Globus pallidus (tissue), 1 donor: ENCODE data around the gene RHBG.
"Not testable (repeated sequence)": the region's sequence is repeated elsewhere in the genome, so short reads cannot be mapped to it uniquely, and the experiment has no call there.

Experiments
- DNase-seq: peaks from one replicate; pipeline ENCODE4 v3.0.0-alpha.2; 2015; ENCODE audit warnings: low spot score

The RHBG gene

DNA sequence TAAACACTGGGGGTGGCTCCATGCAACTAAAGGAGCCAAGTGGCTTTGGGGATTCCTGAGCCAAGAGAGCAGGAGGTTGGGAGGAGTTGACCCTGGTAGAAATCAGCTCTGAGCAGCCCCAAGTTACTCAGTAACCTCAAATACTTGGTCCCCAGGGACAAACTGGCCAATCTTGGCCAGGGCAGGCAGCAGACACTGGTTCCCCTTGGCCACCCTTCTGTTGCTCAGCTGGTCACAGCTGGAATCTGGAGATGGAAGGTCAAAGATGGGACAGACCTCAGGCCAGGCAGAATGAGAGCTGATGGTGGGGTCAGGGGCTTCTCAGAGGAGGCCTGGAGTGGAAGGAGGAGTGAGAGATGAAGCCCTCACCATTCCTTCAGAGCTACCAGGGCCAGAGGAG, 3.3 kb upstream of the RHBG start:
- DNase-seq: no peak

DNA sequence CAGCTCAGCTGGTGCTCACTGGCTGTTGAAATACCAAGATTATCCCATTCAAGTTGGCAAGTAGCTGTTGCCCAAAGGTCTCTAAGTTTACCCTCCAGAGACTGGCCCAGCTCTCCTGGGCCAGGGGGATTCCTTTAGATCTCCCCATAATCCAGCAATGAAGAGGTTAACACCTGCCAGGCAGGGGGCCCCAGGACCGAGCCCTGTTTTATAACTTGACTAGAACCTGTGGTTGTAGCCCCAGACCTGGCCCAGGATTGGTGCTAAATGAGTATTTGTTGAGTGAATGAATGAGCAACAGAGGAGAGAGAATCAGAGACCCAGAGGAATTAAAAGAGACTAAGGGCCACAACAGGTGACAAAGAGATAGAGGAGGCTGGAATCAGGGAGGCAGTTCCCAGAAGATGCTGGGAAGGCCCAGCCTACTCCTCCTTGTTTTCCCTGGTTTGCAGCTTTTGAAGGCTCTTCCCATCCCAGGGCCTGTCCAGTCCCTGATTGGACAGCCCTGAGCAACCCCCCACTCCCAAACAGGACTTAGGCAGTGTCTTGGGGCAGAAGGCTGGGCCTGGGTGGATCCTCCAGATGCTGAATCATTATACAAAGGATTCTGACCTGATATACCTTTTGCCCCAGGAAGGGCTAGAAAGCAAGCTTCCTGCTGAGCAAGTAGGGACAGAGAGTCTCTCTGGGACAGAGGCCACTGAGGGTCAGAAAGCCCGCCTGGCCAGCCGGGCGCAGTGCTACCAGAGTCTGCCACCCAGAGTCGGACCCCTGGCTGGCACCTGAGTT, 2.4 kb upstream of the RHBG start:
- DNase-seq: no peak

DNA sequence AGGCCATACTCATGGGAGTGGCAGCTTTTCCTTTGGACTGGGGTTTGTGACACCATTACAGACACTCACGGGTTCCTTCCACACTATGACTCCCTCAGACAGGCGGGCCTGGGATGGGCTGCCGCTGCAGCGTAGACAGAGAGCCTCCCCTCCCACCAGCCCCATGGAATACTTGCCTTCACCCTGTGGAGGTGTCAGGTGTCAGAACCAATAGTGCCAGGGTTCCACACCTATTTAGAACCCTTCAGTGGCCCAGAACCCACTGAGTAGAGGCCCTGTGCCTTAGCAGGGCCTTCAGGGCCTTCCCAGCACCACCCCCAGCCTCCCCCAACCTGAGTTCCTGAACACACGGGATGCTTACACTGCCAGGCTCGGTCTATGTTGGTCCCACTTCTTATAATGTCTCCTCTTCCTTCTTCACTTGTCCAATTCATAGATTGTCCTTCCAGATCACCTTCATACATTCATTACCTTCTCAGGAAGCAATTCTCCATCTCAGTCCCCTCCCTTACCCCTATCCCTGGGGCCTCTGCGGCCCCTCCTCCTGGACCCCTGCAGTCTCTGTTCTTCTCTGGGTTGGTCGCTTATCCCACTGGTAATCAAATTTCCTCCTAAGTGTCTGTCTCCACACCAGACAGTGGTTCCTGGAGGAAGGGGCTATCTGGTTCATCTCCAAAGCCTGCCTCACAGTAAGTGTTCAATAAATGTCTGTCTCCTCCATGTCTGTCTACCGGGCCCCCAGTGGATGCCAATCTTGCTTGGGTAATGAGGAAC, 1.4 kb upstream of the RHBG start:
- DNase-seq: no peak

DNA sequence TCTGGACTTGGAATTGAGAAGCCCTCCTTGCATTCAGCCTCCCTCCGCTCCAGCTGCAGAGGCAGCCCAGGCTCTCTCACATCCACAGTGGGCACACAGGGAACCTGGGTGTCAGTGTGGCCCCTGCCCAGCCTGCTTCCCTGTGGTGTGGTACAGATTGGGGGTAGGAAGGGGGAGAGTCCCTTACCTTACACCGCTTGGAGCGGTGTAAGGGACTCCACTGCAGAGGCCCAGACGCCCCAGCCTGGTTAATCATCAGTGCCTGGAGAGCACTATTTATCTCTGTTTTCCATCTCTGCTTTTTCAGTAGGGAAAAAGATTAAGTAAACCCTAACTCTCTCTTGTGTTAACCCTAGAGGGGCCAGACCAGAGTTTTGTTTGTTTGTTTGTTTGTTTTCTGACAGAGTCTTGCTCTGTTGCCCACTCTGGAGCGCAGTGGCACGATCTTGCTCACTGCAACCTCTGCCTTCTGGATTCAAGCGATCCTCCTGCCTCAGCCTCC, 803 bp upstream of the RHBG start:
- DNase-seq: no peak

DNA sequence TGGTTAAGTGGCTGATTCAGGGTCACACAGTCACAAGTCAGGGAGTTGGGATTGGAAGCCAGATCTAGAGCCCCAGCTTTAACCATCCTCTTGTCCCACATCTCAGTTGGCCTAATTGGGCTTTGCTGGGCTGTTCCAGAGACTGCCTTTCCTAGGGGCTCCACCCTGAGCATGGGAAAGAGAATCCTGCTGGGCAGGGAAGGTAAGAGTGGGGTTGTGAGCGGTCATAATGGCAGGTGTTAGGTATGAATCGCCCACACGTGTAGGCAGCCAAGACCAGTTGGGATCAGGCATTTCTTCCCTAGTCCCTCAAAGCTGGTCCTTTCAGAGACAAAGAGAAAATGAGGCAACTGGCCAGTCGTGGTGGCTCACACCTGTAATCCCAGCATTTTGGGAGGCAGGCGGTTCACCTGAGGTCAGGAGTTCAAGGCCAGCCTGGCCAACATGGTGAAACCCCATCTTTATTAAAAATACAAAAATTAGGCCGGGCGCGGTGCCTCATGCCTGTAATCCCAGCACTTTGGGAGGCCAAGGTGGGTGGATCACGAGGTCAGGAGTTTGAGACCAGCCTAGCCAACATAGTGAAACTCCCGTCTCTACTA, 775 bp downstream of the RHBG start:
- DNase-seq: not testable (repeated sequence)

DNA sequence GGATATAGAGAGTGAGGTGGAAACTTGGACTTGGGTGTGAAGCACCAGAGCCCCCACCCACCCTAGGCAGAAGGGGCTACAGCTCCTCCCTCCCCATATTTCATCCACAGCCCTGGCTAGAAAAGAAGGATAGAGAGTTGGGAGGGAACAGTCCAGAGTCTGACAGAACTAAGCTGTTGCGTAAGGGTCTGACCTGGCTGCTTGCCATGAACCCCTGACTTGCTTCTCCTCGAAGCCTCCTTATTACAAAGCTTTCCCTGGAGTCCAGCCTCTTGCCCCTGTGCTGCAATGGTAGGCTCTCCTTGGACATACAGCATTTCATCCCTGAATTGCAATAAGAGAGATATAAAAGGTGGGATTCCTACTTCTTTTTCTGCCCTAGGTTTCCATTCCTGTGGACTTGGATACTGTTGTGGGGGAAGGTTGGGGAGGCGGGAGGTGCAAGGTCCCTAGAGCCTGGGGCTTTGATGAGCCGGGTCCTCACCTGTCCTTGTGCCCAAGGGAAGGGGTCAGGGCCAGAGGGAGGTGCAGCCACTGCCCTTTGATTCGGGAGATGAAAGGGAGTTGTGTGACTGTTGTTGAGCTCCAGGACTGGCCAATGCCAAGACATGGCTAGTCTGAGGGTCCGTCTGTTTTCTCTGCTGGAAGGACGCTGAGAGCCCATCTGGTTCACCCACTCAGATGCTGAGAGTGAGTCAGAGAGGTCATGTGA, 2.7 kb downstream of the RHBG start:
- DNase-seq: no peak

DNA sequence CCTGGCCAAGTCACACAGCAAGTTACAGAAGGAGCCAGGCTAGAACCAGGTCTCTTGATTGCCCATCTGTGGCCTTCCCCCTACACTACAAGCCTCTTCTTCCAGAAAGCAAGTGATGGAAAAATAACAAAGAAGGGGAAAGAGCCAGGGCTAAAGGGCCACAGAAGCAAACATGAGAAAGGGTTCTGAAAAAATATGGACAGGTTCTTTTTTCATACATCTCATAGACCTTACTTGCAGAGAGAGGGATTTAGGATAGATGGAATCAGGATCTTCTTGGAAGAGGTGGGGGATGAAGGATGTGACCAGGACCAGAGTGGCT, 3.2 kb downstream of the RHBG start:
- no peak for DNase-seq

DNA sequence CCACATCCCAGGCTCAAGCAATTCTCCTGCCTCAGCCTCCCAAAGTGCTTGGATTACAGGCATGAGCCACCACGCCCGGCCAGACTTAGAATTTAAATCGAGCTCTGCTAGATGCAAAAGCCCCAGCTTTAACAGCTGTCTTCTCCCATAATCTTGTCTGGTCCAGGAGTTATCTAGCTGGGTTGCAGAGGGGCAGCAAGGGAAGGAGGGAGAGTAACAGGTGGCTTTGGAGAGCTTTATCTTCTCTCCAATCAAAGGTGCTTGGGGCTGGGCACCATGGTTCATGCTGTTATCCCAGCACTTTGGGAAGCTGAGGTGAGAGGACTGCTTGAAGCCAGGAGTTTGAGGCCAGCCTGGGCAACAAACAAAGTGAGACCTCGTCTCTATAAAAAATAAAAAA, 3.9 kb downstream of the RHBG start:
- no peak for DNase-seq

DNA sequence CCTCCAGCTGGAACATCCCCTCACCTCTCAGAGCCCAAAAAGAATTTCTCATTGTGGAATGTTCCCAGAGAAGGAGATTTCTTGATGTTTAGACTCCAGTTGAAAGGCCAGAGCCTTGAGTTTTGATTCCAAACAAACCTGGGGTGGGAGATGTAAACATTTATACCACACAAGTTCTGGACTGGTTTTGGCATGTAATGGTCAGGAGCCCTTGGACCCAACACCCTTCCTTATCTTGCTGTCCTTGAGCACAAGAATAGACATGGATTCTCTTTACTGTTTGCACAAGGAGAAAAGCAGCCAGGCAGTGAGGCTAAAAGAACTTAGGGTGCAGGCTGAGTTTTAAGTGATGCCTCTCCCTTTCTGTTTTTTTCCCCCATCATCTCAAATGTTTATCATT, 4.5 kb downstream of the RHBG start:
- no peak for DNase-seq

DNA sequence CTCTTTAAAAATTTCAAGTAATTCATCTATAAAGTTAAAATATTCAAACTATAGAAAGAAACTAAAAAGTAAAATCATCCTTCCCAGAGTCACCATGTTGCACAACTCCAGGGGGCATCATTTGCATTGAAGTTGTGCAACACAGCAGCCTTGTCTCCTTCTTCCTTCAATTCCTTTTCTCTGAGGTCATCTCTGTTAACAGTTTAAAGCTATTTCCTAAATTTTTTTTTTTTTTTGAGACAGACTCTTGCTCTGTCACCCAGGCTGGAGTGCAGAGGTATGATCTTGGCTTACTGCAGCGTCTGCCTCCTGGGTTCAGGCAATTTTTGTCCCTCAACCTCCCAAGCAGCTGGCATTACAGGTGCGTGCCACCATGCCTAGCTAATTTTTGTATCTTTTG, 7.1 kb downstream of the RHBG start:
- DNase-seq: no peak

DNA sequence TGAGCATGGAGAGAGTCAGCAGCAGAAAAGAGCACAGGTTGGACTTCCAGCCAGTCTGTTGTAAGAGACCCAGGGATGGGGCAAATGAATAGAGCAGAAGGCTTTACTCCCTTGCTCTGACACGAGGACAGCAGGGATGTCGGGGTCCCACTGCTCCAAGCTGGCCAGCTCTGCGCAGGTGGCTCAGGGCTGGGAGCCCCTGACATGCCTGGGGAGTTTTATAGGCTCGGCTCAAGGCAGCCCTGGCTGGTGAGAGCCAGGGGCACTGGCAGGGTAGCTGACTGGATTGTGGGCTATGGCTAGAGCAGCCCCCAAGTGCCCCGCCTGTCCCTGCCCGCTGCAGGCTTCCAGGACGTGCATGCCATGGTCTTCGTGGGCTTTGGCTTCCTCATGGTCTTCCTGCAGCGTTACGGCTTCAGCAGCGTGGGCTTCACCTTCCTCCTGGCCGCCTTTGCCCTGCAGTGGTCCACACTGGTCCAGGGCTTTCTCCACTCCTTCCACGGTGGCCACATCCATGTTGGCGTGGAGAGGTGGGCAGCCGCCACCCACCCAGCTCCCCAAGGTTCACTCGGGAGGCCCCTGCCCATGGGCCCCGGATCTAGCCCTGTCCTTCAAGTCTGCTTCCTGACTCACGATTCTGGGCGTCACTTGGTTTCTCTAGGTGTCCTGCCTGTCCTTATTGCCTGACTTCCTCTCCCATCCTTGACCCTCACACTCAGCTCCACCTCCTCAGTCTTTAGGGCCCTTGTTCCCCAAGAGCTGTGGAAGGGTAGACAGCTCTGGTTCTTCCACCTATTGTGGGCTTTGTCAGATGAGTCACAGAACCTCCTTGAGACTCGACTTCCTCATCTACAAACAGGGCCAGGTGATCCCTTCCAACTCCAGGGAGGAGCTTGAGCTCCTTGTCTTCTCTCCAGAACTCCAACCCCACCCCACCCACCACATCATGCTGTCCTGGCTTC, 8.2 kb downstream of the RHBG start:
- no peak for DNase-seq

DNA sequence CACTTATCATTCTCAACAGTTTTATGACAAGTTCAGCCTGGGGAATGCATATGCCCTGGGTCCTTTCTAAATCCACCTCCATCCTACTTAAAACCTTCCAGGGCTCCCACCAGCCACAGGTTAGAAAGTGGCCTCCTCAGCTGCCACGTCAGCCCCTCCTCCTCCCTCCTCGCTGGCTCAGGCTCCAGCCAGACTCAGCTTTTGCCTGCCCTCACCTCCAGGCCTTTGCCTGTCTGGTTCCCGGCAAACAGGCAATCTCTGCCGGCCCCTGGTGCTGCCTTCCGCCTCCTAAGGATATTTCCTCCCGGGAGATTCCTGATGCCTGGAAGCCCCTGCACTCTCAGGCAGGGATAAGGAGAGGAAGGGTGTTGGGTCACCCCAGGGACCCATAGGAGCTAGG, 9.5 kb downstream of the RHBG start:
- no peak for DNase-seq

DNA sequence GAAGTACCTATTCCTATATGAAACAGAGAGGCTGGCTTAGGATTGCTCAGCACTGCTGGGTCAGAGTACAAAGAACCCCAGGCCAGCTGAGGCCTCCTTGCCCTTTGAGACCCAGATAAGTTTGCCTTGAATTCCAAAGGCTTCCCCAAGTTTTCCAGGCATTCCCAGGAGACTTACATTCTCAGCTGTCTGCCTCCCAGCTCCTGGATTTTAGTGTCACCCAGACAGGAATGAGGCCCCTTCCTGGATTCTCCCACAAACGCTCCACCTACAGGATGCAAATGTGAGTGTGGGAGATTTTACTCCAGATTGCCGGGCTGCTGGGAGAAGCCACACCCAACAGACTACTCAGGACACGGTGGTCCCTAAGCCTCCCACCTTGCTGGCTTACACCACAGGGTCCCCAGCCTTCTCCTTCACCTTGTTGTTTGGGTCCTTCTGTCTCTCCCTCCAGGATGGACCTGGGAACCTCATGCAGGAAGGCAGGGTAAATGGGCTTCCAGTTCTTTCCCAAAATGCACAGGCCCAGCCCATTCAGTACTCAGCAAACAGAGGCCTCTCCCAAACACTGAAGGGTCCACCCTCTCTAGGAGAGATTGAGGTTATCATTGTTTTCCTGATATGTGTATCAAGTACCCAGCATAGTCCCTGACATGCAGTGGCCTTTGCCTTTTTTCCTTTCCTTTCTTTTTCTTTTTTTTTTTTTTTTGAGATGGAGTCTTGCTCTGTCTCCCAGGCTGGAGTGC, 10.6 kb downstream of the RHBG start:
- no peak for DNase-seq

DNA sequence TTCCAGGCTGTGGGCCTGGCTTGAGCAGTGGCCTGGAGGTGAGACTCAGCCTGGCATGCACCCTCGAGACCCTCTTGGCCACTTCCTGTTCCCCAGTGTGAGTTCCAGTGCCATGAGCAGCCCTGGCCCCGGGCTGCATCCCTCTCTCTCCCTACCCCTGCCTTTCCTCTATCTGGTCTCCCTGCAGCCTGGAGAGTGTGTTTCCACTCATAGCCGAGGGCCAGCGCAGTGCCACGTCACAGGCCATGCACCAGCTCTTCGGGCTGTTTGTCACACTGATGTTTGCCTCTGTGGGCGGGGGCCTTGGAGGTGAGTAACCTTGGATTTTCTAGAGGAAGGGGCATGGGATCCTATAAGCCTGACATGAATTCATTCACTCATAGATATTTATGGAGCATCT, 13.6 kb downstream of the RHBG start:
- DNase-seq: no peak

DNA sequence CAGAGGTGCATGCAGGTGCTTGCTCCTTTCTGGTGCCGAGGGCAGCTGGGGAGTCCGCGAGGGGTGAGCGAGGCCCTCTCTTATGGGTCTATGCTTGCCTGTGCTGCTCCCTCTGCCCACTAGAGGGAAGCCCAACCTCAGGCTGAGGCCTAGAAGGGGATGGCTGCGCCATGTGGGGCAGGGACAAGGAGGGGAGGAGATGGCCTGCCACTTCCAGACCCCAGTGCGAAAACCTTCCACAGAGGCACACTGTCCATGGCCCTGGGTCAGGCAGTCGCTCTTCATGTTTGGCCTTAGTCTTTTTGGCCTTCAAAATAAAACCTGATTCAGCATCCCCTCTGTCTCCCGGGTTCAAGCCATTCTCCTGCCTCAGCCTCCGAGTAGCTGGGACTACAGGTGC, 14.0 kb downstream of the RHBG start:
- peak; percentile 78 for DNase-seq

DNA sequence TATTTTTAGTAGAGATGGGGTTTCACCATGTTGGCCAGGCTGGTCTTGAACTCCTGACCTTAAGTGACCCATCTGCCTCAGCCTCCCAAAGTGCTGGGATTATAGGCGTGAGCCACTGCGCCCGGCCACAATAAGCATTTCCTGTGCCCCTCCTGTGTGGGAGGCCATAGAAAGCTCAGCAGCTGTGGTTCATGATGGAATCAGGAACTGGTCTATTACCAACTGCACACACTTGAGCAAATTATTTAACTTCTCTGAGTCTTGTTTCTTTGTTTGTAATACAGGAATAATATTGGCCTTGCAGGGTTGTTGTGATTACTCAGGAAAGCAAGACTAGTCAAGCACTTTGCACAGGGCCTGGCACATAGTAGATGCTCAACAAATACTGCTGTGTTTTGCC, 15.0 kb downstream of the RHBG start:
- no peak for DNase-seq

DNA sequence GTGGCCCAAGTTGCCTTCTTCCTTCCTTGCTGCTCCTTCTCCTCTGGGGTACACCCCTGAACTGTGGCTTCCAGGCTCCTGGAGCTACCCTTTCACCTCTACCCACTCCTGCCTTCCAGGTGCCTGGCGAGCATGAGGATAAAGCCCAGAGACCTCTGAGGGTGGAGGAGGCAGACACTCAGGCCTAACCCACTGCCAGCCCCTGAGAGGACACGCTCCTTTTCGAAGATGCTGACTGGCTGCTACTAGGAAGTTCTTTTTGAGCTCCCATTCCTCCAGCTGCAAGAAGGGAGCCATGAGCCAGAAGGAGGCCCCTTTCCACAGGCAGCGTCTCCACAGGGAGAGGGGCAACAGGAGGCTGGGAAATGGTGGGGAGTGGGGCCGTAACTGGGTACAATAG, 15.6 kb downstream of the RHBG start:
- DNase-seq: no peak

DNA sequence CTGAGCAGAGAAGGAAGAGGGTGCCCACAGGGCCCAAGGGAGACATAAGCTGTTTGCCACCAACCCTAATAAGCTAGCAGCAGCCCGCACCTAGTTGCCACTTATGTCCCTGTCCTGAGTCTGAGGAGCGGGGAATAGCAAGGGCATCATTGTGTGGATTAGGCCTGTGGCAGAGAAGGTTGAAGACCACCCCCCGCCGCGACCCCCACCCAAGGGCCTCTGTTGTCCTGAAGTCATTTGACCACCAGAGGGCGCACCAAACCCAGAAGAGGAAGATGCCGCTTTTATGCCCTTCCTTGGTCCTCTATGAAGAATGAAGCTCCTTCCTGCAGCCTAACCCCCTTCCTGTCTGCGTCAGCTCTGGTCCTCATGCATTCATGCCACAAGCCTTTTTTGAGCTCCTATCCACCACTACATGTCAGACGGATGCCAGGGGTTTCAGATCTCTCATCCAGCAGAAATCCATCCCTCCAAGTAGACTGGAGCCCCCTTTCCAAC, 16.6 kb downstream of the RHBG start:
- peak; percentile 88 for DNase-seq

DNA sequence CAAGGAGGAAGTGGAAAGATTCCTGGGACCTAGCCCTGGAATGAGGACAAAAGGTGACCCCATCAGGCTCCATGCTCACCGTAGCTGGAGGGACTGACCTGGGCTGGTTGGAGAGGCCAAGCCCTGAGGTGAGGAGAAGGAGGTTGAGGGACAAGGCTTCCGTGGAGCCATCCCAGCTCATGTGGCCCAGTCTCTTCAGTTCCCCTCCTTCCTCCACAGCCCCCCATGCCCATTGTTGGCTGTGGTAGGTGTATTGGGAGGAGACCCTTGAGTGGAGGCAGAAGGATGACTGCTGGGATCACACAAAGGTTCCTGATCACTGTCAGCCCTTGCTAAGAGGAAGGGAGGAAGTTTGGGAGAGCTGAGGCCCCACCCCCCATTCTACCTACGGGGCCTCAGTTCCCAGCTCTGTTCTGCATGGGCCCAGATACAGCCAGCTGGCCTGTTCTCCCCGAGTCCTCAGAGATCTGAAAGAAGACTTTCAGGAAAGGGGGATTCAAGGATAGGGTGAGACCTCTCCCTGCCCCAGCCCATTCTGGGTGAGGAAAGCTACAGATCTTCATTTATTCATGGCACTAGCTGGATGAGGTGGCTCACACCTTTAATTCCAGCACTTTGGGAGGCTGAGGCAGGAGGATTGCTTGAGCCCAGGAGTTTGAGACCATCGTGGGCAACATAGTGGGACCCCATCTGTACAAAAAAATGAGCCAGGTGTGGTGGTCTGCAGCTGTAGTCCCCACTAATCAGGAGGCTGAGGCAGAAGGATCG, 17.3 kb downstream of the RHBG start:
- peak; percentile 24 for DNase-seq
